Cardiac muscle cell (in vitro differentiated cells and primary cell): ENCODE results near the gene PTF1A. TPM values are rescaled to one million over a fixed set of nuclear protein-coding genes. Genes with fewer than 3 reads are reported as not detected.
"Not testable (repeated sequence)": the region's sequence is repeated elsewhere in the genome, so short reads cannot be mapped to it uniquely, and the experiment has no call there.

ENCODE experiments used
- DNase-seq, 2 donors: peaks; one replicate each; pipeline versions ENCODE4 v3.0.0 to v3.0.0-alpha.2; 2010 to 2017; ENCODE audit warnings: low read depth in 1 of 2, low spot score in 1 of 2
- H3K27ac ChIP-seq: fragments of 200-600 bp; sonication (generic); 2 replicates; pipeline ENCODE4 v1.5.1; 2016
- H3K27me3 ChIP-seq: fragments of 200-600 bp; sonication (generic); 2 replicates; pipeline ENCODE4 v1.6.0; 2016; ENCODE audit warnings: control low read depth
- H3K36me3 ChIP-seq: fragments of 200-600 bp; sonication (generic); 2 replicates; pipeline ENCODE4 v1.5.1; 2016; ENCODE audit warnings: control low read depth
- H3K4me1 ChIP-seq: fragments of 200-600 bp; sonication (generic); 2 replicates; pipeline ENCODE4 v1.8.1; 2017; ENCODE audit warnings: low read depth, mild to moderate bottlenecking, mixed run types
- H3K4me3 ChIP-seq: fragments of 200-600 bp; sonication (generic); 2 replicates; pipeline ENCODE4 v1.5.1; 2016; ENCODE audit warnings: mild to moderate bottlenecking
- H3K9me3 ChIP-seq: fragments of 200-600 bp; sonication (generic); 2 replicates; pipeline ENCODE4 v1.5.1; 2017; ENCODE audit warnings: low read depth, mild to moderate bottlenecking, control low read depth
- polyA plus RNA-seq: library from polyadenylated mRNA; unstranded; fragments of >200 nt; fragmentation: Nextera tagmentation; extraction: Ambion mirVana; gene quantifications from 2 replicates; pipeline ENCODE4 v1.2.1, GENCODE V29; 2016
- total RNA-seq: library from RNA; depleted of rRNA; stranded (reverse); fragments of >200 nt; gene quantifications from 2 replicates; pipeline ENCODE4 v1.2.3, GENCODE V29; 2016
- TF ChIP-seq, protein P1 (sequence below): IDR thresholded peaks from 2 replicates; pipeline ENCODE4 v1.5.1; 2012; ENCODE audit warnings: low read depth, mild to moderate bottlenecking, low read length

The PTF1A gene
- total and polyA plus RNA-seq, 2 experiments from 2014 or later, result not detected

DNA sequence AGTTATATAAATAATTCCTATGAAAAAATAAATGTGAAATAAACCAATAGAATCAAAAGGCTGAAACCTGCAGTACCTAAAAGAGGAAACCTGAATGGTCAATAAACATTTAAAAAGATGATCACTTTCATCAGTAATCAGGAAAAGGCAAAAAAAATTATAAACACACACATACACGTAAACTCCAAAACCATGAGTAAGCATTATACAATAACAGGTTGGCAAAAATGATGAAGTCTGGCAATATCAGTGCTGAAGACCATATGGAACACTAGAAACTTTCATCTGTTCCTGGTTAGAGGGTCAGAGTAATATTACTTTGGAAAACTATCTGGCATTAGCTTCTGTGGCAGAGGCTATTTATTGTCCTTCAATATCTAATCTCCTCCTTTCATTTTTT lies 38.5 kb downstream of the PTF1A start:
- Histone ChIP-seq H3K4me3 (no peak overlapping the region), H3K27ac (no peak overlapping the region), H3K4me1 (no peaks in the 10 kb centered on the region), H3K9me3 (no peaks in the 10 kb centered on the region), H3K36me3 (no peaks in the 10 kb centered on the region), H3K27me3 (no peaks in the 10 kb centered on the region)
- TF ChIP-seq, protein P1, sequence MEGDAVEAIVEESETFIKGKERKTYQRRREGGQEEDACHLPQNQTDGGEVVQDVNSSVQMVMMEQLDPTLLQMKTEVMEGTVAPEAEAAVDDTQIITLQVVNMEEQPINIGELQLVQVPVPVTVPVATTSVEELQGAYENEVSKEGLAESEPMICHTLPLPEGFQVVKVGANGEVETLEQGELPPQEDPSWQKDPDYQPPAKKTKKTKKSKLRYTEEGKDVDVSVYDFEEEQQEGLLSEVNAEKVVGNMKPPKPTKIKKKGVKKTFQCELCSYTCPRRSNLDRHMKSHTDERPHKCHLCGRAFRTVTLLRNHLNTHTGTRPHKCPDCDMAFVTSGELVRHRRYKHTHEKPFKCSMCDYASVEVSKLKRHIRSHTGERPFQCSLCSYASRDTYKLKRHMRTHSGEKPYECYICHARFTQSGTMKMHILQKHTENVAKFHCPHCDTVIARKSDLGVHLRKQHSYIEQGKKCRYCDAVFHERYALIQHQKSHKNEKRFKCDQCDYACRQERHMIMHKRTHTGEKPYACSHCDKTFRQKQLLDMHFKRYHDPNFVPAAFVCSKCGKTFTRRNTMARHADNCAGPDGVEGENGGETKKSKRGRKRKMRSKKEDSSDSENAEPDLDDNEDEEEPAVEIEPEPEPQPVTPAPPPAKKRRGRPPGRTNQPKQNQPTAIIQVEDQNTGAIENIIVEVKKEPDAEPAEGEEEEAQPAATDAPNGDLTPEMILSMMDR, result no peak
- no peak for DNase-seq

DNA sequence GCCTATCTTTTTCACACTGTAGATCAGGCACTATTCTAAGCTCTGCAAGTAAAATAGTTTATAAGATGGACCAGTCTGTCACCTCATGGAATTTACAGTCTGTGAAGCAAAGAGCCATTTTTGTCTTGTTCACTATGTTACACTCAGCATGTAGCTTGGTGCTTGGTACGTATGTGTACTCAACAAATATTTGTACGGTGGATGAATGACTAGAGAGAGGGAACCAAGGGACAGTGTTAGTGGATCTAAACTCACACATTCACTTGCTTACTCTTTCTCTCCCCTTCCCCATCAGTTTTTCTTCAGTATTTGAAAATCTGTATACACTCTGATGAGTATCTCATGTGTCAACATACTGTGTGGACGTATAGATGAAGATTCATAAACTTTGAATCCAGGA lies 45.9 kb downstream of the PTF1A start:
- H3K27ac ChIP-seq, result no peak overlapping the region
- no peaks in the 10 kb centered on the region for H3K36me3 ChIP-seq
- no peak overlapping the region for H3K4me3 ChIP-seq
- H3K27me3 ChIP-seq, result no peaks in the 10 kb centered on the region
- DNase-seq, result no peak
- TF ChIP-seq, protein P1, result no peak
- H3K9me3 ChIP-seq, result no peaks in the 10 kb centered on the region
- H3K4me1 ChIP-seq, result no peaks in the 10 kb centered on the region

DNA sequence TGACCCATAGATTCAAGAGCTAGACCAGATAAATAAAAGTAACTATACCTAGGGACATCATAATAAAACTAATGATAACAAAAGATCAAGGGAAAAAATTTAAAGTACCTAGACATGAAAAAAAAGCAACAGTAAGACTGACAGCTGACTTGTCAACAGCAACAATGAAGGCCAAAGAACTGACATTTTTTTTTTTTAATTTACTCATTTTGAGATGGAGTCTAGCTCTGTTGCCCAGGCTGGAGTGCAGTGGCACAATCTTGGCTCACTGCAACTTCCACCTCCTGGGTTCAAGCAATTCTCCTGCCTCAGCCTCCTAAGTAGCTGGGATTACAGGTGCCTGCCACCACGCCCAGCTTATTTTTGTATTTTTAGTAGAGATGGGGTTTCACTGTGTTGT lies 49.7 kb downstream of the PTF1A start:
- not testable (repeated sequence) for H3K4me1 ChIP-seq, H3K9me3 ChIP-seq, H3K4me3 ChIP-seq, H3K36me3 ChIP-seq, DNase-seq, H3K27me3 ChIP-seq, H3K27ac ChIP-seq

Other genes with a start within 250 kb of the PTF1A start
- 32.9 and 50.4 TPM in 2 replicates for gene MSRB2, start 96.7 kb upstream of the PTF1A start, total RNA-seq
- gene MSRB2, start 96.7 kb upstream of the PTF1A start, polyA plus RNA-seq, result 149 and 156 TPM in 2 replicates
- gene C10orf67, start 152.5 kb downstream of the PTF1A start, total RNA-seq, result 0.11 and 0.33 TPM in 2 replicates
- 0.16 TPM in 1 of 2 replicates, not detected in the other for gene C10orf67, start 152.5 kb downstream of the PTF1A start, polyA plus RNA-seq
- 8.1 and 12.6 TPM in 2 replicates for gene OTUD1, start 246.8 kb downstream of the PTF1A start, total RNA-seq
- 15.3 and 17.8 TPM in 2 replicates for gene OTUD1, start 246.8 kb downstream of the PTF1A start, polyA plus RNA-seq